ENCODE measurements around the gene TMEM87B. TPM values are rescaled to one million over a fixed set of nuclear protein-coding genes. Genes with fewer than 3 reads are reported as not detected.
A peak's percentile ranks its signal among the peaks of the same experiment; 100 is the strongest.

TMEM87B gene
- total and polyA plus RNA-seq, 10 donors = 10.4 to 39.9 (median 32.9) TPM

DNA sequence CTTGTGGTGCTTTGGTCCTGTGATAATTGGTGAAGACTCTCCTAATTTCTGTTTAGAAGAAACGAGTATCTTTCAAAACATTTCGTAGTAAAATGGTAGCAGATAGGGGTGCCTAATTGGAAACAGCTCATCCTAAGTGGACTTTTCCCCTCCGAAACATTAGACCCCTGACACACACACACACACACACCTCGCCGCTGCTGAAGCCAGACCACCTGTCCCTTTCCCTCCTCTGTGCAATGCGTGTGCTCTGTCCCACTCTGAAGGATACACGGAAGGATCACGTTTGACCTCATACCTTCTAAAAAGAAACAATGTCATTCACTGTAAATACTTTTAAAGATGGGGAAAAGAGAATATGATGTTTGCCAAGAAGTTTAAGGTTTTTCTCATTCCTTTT lies 36.2 kb upstream of the TMEM87B start:
- Histone ChIP-seq H3K9me3 (no peaks in the 10 kb centered on the region), H3K4me3 (no peak overlapping the region), H3K4me1 (peaks cover 0 to 12% (median 0%) of the 10 kb centered on the region in 6 donors), H3K27ac (no peak overlapping the region), H3K36me3 (peaks cover 0 to 73% (median 0%) of the 10 kb centered on the region in 6 donors), H3K27me3 (replicated peaks in 1 of 7) (no peaks in the 10 kb centered on the region)
- no peak for DNase-seq
- TF ChIP-seq, protein P1, sequence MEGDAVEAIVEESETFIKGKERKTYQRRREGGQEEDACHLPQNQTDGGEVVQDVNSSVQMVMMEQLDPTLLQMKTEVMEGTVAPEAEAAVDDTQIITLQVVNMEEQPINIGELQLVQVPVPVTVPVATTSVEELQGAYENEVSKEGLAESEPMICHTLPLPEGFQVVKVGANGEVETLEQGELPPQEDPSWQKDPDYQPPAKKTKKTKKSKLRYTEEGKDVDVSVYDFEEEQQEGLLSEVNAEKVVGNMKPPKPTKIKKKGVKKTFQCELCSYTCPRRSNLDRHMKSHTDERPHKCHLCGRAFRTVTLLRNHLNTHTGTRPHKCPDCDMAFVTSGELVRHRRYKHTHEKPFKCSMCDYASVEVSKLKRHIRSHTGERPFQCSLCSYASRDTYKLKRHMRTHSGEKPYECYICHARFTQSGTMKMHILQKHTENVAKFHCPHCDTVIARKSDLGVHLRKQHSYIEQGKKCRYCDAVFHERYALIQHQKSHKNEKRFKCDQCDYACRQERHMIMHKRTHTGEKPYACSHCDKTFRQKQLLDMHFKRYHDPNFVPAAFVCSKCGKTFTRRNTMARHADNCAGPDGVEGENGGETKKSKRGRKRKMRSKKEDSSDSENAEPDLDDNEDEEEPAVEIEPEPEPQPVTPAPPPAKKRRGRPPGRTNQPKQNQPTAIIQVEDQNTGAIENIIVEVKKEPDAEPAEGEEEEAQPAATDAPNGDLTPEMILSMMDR (IDR thresholded peaks at IDR 0.05 in 8 of 11, conservative IDR thresholded peaks at IDR 0.05 in 3 of 11) = no peak
- TF ChIP-seq POLR2AphosphoS5 (IDR thresholded peaks at IDR 0.05) = peak in 1 of 3 donors; percentile 18
- no peak for TF ChIP-seq POLR2A (IDR thresholded peaks at IDR 0.05)
- WGBS, 5 donors = 90 to 97% (median 91%) methylated on average over 8 of the region's 8 CpGs
- intact Hi-C loops (cut with DNase I; ENCODE audit: low total_unique reads) = no loop called here

GRCh38 chr2:112019569-112019982 lies 35.5 kb upstream of the TMEM87B start:
- H3K4me1 ChIP-seq = peaks cover 0 to 12% (median 0%) of the 10 kb centered on the region in 6 donors
- H3K27ac ChIP-seq = peak overlapping the region in 1 of 8 donors; percentile 33
- peaks cover 0 to 69% (median 0%) of the 10 kb centered on the region in 6 donors for H3K36me3 ChIP-seq

GRCh38 chr2:112020561-112020960 lies 34.5 kb upstream of the TMEM87B start:
- H3K36me3 ChIP-seq = peaks cover 0 to 74% (median 0%) of the 10 kb centered on the region in 6 donors
- intact Hi-C loops (cut with DNase I; ENCODE audit: low total_unique reads) = no loop called here
- H3K9me3 ChIP-seq = no peaks in the 10 kb centered on the region
- H3K27me3 ChIP-seq (replicated peaks in 1 of 7) = no peaks in the 10 kb centered on the region
- DNase-seq = no peak
- 66 to 100% (median 96%) methylated on average over 3 of the region's 3 CpGs for WGBS, 5 donors
- peaks cover 0 to 12% (median 0%) of the 10 kb centered on the region in 6 donors for H3K4me1 ChIP-seq
- no peak overlapping the region for H3K4me3 ChIP-seq
- TF ChIP-seq, protein P1 (IDR thresholded peaks at IDR 0.05 in 8 of 11, conservative IDR thresholded peaks at IDR 0.05 in 3 of 11) = no peak
- TF ChIP-seq POLR2AphosphoS5 (IDR thresholded peaks at IDR 0.05) (no peak), POLR2A (IDR thresholded peaks at IDR 0.05) (no peak)
- H3K27ac ChIP-seq = peak overlapping the region in 1 of 8 donors; percentile 8

More at GRCh38 chr2:112019569-112019982, 35.5 kb upstream of the TMEM87B start:
- H3K4me3 ChIP-seq = no peak overlapping the region
- H3K27me3 ChIP-seq (replicated peaks in 1 of 7) = no peaks in the 10 kb centered on the region
- intact Hi-C loops (cut with DNase I; ENCODE audit: low total_unique reads) = no loop called here
- 73 to 85% (median 82%) methylated on average over 4 of the region's 4 CpGs for WGBS, 5 donors
- DNase-seq = no peak
- H3K9me3 ChIP-seq = no peaks in the 10 kb centered on the region
- TF ChIP-seq, protein P1 (IDR thresholded peaks at IDR 0.05 in 8 of 11, conservative IDR thresholded peaks at IDR 0.05 in 3 of 11) = no peak
- peak in 1 of 3 donors; percentile 22 for TF ChIP-seq POLR2AphosphoS5 (IDR thresholded peaks at IDR 0.05)
- no peak for TF ChIP-seq POLR2A (IDR thresholded peaks at IDR 0.05)

- Histone ChIP-seq H3K27me3 (replicated peaks in 1 of 7) (no peaks in the 10 kb centered on the region), H3K27ac (no peak overlapping the region), H3K9me3 (no peaks in the 10 kb centered on the region), H3K4me3 (no peak overlapping the region), H3K36me3 (peaks cover 0 to 72% (median 0%) of the 10 kb centered on the region in 6 donors), H3K4me1 (peaks cover 0 to 12% (median under 1%) of the 10 kb centered on the region in 6 donors)
- WGBS, 5 donors = 92 to 97% (median 94%) methylated on average over 10 of the region's 10 CpGs
- DNase-seq = no peak
- TF ChIP-seq POLR2A (IDR thresholded peaks at IDR 0.05) (no peak), POLR2AphosphoS5 (IDR thresholded peaks at IDR 0.05) (no peak)
- TF ChIP-seq, protein P1 (IDR thresholded peaks at IDR 0.05 in 8 of 11, conservative IDR thresholded peaks at IDR 0.05 in 3 of 11) = no peak
- intact Hi-C loops (cut with DNase I; ENCODE audit: low total_unique reads) = no loop called here
Measured at GRCh38 chr2:112021290-112021689, 33.8 kb upstream of the TMEM87B start.
